Measurements from ENCODE around the gene CASTOR1.

The CASTOR1 gene

DNA sequence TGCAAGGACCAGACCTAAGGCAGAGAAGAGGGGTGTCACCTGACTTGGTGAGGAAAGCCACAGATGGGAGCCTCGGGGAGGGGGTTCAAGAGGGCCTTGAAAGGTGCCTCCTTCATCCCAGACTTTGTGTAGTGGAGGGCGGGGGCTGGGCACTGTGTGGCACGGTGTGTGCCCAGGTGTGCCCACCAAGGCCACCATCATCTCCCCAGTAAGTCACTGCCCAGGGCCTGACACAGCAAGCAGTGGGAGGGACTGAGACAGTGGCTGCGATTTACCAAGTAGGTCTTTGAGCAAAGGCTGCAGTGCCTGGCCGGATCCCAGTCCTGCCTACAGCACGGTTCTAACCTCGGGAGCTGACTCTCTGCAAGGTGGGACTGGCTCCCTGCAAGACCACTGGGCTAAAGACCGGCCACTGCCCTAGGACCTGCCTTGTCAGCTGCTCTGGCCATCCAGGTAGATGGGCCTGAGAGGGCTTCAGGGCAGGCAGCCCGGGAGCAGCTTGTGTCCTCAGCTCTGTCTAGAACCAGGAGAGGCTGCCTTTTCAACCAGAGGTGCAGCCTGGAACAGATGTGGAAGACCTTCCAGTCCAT lies 24.1 kb downstream of the CASTOR1 start:
- no peak for TF ChIP-seq GATA3 (IDR thresholded peaks at IDR 0.05; ENCODE audit: low read depth, low read length)
- no peak for TF ChIP-seq GATA2 (IDR thresholded peaks at IDR 0.05; ENCODE audit: low read depth, low read length)

DNA sequence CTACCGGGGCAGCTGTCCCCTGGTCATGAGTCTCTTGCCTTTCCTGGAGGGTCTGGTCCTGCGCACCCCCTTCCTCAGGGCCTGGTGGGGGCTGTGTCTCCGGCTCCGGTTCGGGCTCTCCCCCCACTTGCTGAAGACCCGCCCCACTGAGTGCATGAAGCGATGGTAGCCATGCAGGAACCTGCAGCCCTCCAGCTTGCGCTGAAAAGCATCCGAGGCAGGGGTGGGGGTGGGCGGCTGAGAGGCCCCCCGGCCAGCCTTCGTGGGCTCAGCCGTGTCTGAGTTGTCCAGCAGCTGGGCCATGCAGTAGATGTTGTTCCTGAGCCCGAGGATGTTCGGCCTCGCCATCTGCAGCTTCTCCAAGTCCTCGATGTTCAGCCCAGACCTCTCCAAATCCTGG lies 25.4 kb downstream of the CASTOR1 start:
- no peak for TF ChIP-seq GATA3 (IDR thresholded peaks at IDR 0.05; ENCODE audit: low read depth, low read length)
- TF ChIP-seq GATA2 (IDR thresholded peaks at IDR 0.05; ENCODE audit: low read depth, low read length) = no peak

GRCh38 chr22:30262917-30263741 lies 26.2 kb downstream of the CASTOR1 start:
- TF ChIP-seq GATA3 (IDR thresholded peaks at IDR 0.05; ENCODE audit: low read depth, low read length) = no peak
- TF ChIP-seq GATA2 (IDR thresholded peaks at IDR 0.05; ENCODE audit: low read depth, low read length) = no peak

- TF ChIP-seq GATA2 (IDR thresholded peaks at IDR 0.05; ENCODE audit: low read depth, low read length) (no peak), GATA3 (IDR thresholded peaks at IDR 0.05; ENCODE audit: low read depth, low read length) (no peak)
These were observed 27.2 kb downstream of the CASTOR1 start for GRCh38 chr22:30262112-30262511.

DNA sequence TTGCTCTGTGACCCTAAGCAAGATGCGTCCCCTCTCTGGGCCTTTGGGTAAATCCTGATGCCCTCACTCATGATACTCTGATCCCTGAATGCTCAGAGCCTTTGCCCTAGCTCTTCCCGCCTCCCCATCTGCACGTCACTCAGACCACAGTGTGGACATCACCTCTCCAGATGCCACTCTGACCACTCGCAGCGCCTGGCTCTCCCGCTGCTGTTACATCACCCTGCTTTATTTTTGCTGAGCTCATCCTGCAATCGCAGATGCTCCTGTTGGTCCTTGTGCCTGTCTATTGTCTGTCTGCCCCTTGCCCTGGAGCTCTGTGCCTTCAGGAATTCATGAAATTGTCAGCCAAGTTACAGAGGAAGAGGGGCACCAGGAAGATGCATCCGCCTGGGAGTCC lies 28.2 kb downstream of the CASTOR1 start:
- TF ChIP-seq GATA2 (IDR thresholded peaks at IDR 0.05; ENCODE audit: low read depth, low read length) (no peak), GATA3 (IDR thresholded peaks at IDR 0.05; ENCODE audit: low read depth, low read length) (no peak)

DNA sequence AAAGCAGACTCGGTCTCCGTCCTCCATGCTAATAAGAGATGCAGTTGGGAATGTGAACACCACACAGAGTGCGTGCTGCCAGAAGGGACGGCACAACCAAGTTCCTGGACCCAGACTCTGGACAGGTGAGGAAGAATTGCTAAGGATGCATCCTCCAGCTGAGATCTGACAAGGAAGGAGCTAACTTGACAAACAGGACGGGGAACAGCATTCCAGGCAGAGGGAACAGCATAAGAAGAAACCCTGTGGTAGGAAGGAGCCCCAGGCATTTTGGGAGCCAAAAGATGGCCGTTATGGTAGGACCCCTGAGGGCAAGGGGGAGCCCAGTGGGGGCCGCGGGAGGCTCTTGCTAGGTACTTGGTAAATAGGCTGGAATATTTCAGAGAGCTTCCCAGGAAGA lies 28.6 kb downstream of the CASTOR1 start:
- TF ChIP-seq GATA2 (IDR thresholded peaks at IDR 0.05; ENCODE audit: low read depth, low read length) (no peak), GATA3 (IDR thresholded peaks at IDR 0.05; ENCODE audit: low read depth, low read length) (no peak)

GRCh38 chr22:30260276-30260675 lies 29.0 kb downstream of the CASTOR1 start:
- no peak for TF ChIP-seq GATA2 (IDR thresholded peaks at IDR 0.05; ENCODE audit: low read depth, low read length)
- TF ChIP-seq GATA3 (IDR thresholded peaks at IDR 0.05; ENCODE audit: low read depth, low read length) = no peak

DNA sequence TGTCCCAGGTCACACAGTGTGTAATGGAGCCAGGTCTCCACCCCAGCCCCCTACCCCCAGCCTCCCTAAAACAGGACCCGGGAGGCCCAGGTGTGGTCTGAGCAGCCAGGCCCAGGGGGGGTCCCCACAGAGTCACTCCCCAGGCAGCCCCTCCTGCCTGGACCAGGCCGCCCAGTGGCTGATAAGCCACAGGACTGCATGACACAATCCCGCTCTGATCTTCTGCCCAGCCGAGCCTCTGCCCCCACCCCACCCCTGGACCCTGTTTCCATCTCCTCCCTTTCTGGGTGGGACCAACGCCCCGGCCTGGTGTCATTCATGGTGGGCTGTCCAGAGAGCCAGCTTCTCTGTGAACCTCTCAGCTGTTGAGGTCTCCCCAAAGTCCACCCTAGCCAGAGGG lies 35.0 kb downstream of the CASTOR1 start:
- TF ChIP-seq GATA3 (IDR thresholded peaks at IDR 0.05; ENCODE audit: low read depth, low read length) (no peak), GATA2 (IDR thresholded peaks at IDR 0.05; ENCODE audit: low read depth, low read length) (no peak)

- no peak for TF ChIP-seq GATA2 (IDR thresholded peaks at IDR 0.05; ENCODE audit: low read depth, low read length)
- no peak for TF ChIP-seq GATA3 (IDR thresholded peaks at IDR 0.05; ENCODE audit: low read depth, low read length)
These were observed 36.0 kb downstream of the CASTOR1 start for GRCh38 chr22:30253205-30253852.

DNA sequence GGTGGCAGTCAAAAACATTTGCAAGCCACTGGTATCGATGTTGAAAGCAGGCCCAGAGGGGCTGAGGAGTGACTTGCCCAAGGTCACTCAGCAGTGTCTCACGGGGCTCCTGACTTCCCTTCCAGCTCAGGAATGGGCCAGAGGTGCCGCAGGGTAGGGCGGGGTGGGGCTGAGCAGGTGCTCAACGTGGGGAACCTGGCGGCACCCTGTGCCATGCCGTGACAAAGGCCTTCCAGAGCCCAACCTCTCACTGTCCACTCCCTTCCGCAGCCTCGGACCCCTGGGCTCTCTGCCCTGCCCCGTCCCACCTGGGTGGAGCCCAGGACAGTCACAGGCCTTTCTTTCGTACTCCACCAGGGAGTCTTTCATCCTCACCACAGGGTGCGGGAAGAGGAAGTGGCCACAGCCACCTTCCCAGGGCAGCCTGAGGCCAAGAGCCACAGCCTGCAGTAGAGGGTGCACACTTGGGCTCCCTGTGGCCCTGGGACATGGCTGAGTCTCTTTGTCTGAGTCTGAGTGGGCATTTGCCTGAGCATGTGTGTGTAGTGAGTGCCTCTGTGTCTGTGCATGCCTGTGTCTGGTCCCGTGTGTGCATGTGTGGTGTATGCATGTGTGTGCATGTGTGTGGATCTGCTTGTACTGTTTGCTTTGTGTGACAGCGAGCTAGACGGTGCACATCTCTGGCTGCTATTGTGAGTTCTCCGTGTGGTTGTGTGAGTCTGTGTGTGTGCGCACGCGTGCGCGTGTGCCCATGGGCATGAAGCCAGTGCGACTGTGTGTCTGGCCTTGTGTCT lies 36.7 kb downstream of the CASTOR1 start:
- TF ChIP-seq GATA3 (IDR thresholded peaks at IDR 0.05; ENCODE audit: low read depth, low read length) = no peak
- TF ChIP-seq GATA2 (IDR thresholded peaks at IDR 0.05; ENCODE audit: low read depth, low read length) = no peak

GRCh38 chr22:30251711-30252110 lies 37.6 kb downstream of the CASTOR1 start:
- TF ChIP-seq GATA3 (IDR thresholded peaks at IDR 0.05; ENCODE audit: low read depth, low read length) (no peak), GATA2 (IDR thresholded peaks at IDR 0.05; ENCODE audit: low read depth, low read length) (no peak)

- TF ChIP-seq GATA2 (IDR thresholded peaks at IDR 0.05; ENCODE audit: low read depth, low read length) (no peak), GATA3 (IDR thresholded peaks at IDR 0.05; ENCODE audit: low read depth, low read length) (no peak)
These were observed 38.5 kb downstream of the CASTOR1 start for GRCh38 chr22:30250661-30251267.

- TF ChIP-seq GATA2 (IDR thresholded peaks at IDR 0.05; ENCODE audit: low read depth, low read length) = no peak
- TF ChIP-seq GATA3 (IDR thresholded peaks at IDR 0.05; ENCODE audit: low read depth, low read length) = no peak
These were observed 39.2 kb downstream of the CASTOR1 start for GRCh38 chr22:30250039-30250565.
